Cardiac muscle cell (in vitro differentiated cells and primary cell): ENCODE data around the gene CD1D. TPM values are rescaled to one million over a fixed set of nuclear protein-coding genes. Genes with fewer than 3 reads are reported as not detected.

Experiments
- DNase-seq, 2 donors: peaks; one replicate each; pipeline versions ENCODE4 v3.0.0 to v3.0.0-alpha.2; 2010 to 2017; ENCODE audit warnings: low read depth in 1 of 2, low spot score in 1 of 2
- H3K27ac ChIP-seq: fragments of 200-600 bp; sonication (generic); 2 replicates; pipeline ENCODE4 v1.5.1; 2016
- H3K27me3 ChIP-seq: fragments of 200-600 bp; sonication (generic); 2 replicates; pipeline ENCODE4 v1.6.0; 2016; ENCODE audit warnings: control low read depth
- H3K36me3 ChIP-seq: fragments of 200-600 bp; sonication (generic); 2 replicates; pipeline ENCODE4 v1.5.1; 2016; ENCODE audit warnings: control low read depth
- H3K4me1 ChIP-seq: fragments of 200-600 bp; sonication (generic); 2 replicates; pipeline ENCODE4 v1.8.1; 2017; ENCODE audit warnings: low read depth, mild to moderate bottlenecking, mixed run types
- H3K4me3 ChIP-seq: fragments of 200-600 bp; sonication (generic); 2 replicates; pipeline ENCODE4 v1.5.1; 2016; ENCODE audit warnings: mild to moderate bottlenecking
- H3K9me3 ChIP-seq: fragments of 200-600 bp; sonication (generic); 2 replicates; pipeline ENCODE4 v1.5.1; 2017; ENCODE audit warnings: low read depth, mild to moderate bottlenecking, control low read depth
- polyA plus RNA-seq: library from polyadenylated mRNA; unstranded; fragments of >200 nt; fragmentation: Nextera tagmentation; extraction: Ambion mirVana; gene quantifications from 2 replicates; pipeline ENCODE4 v1.2.1, GENCODE V29; 2016
- total RNA-seq: library from RNA; depleted of rRNA; stranded (reverse); fragments of >200 nt; gene quantifications from 2 replicates; pipeline ENCODE4 v1.2.3, GENCODE V29; 2016
- TF ChIP-seq, protein P1 (sequence below): IDR thresholded peaks from 2 replicates; pipeline ENCODE4 v1.5.1; 2012; ENCODE audit warnings: low read depth, mild to moderate bottlenecking, low read length

The CD1D gene
- total and polyA plus RNA-seq, 2 experiments from 2014 or later, result 4.6 to 8.2 TPM

DNA sequence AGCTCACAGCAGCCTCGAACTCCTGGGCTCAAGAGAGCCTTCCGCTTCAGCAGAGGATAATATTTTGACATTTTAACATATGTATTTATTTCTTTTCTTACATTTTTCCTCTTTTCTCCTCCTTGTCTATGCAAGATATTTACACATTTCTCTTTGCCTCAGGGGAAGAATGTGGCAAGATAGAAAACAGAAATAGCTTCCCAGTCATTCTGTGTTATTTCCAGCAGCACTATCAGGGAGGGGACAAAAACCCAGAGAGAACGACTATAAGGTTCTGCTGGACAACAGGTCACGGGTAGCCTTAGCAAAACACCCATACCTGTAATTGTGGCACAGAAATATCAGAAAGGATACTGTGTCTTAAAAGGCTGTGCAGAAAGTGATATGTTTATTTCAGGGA is 7.9 kb downstream of the CD1D start:
- Histone ChIP-seq H3K4me1 (no peaks in the 10 kb centered on the region), H3K27ac (no peak overlapping the region)
- TF ChIP-seq, protein P1, sequence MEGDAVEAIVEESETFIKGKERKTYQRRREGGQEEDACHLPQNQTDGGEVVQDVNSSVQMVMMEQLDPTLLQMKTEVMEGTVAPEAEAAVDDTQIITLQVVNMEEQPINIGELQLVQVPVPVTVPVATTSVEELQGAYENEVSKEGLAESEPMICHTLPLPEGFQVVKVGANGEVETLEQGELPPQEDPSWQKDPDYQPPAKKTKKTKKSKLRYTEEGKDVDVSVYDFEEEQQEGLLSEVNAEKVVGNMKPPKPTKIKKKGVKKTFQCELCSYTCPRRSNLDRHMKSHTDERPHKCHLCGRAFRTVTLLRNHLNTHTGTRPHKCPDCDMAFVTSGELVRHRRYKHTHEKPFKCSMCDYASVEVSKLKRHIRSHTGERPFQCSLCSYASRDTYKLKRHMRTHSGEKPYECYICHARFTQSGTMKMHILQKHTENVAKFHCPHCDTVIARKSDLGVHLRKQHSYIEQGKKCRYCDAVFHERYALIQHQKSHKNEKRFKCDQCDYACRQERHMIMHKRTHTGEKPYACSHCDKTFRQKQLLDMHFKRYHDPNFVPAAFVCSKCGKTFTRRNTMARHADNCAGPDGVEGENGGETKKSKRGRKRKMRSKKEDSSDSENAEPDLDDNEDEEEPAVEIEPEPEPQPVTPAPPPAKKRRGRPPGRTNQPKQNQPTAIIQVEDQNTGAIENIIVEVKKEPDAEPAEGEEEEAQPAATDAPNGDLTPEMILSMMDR, result no peak

DNA sequence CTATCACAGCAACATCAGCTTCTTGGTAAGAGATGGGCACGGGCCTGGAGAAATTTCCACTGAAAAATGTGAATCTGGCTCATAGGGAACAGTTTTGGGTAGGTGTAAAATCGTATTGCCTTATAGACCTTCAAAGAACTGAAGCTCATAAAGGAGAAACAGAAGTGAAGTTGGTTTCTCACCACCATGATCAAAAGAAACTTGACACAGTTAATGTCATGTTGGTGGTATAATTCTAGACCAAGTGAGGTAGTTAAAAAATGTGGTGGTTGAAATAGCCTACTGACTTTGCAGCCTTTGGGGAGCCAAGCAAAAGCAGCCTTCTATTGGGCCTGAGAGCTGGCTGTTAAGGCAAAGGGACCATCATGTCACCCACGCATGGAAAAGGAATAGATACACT is 8.9 kb downstream of the CD1D start:
- DNase-seq, result no peak
- H3K4me3 ChIP-seq, result no peak overlapping the region

More for the DNA sequence above, 7.9 kb downstream of the CD1D start:
- Histone ChIP-seq H3K4me3 (no peak overlapping the region), H3K36me3 (no peaks in the 10 kb centered on the region), H3K27me3 (no peaks in the 10 kb centered on the region), H3K9me3 (no peaks in the 10 kb centered on the region)
- DNase-seq, result no peak

DNA sequence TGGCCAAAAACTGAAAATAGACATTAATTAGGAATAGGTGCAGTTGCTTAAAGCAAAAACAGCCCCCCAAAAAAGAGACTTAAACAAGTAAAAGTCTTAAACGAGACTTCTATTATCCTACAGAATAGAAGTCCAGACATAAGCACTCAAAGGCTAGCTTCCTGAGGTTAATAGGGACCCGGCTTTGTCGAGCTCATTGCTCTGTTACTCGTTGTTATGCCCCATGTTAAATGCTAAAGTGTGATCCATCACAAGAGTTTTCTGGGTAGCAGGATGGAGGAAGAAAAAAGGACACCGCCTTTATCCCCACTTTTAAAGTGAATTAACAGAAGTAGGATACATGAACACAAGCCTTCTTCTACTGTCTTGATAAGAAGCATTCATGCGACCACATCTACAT is 10.6 kb downstream of the CD1D start:
- no peaks in the 10 kb centered on the region for H3K4me1 ChIP-seq
- H3K27me3 ChIP-seq, result no peaks in the 10 kb centered on the region
- no peak overlapping the region for H3K4me3 ChIP-seq
- no peak for DNase-seq
- TF ChIP-seq, protein P1, result no peak
- H3K27ac ChIP-seq, result no peak overlapping the region
- H3K9me3 ChIP-seq, result no peaks in the 10 kb centered on the region
- no peaks in the 10 kb centered on the region for H3K36me3 ChIP-seq

More for the DNA sequence above, 8.9 kb downstream of the CD1D start:
- no peaks in the 10 kb centered on the region for H3K9me3 ChIP-seq
- TF ChIP-seq, protein P1, result no peak
- no peaks in the 10 kb centered on the region for H3K27me3 ChIP-seq
- no peaks in the 10 kb centered on the region for H3K4me1 ChIP-seq
- no peak overlapping the region for H3K27ac ChIP-seq
- H3K36me3 ChIP-seq, result no peaks in the 10 kb centered on the region

DNA sequence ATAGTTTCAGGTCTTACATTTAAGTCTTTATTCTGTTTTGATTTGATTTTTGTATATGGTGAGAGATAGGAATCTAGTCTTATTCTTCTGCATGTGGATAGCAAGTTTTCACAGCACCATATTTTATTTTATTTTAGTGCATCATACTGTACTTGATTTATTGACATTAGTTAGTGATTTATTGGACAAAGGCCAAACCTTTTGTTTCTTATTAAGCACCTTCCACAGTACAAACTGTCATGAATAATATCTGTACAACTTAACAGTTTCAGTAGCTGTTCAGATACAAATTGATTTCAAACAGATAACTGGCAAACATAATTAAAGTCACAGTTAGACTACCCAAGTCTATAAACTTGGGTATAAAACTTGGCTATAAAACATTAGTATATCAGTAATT is 15.8 kb downstream of the CD1D start:
- TF ChIP-seq, protein P1, result no peak
- no peaks in the 10 kb centered on the region for H3K9me3 ChIP-seq

DNA sequence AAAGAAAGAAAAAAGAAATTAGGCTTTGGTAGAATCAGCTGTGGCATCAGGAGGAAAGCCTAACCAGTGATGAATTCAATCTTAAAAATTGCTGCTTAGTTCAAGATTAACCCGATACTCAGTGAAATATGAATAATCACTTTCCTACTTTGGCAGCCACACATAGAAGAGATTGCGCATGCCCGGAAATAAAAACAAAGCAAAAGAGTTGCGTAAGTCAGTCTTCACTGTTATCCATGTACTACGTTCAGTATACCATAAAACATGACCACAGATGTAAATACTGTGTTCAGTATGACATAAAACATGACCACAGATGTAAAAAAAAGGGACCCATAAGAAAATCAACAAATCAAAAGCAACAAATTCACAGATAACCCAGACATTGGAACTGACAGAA is 19.2 kb downstream of the CD1D start:
- H3K4me3 ChIP-seq, result no peak overlapping the region
- DNase-seq, result peak in 1 of 2 donors; percentile 80
- H3K27me3 ChIP-seq, result no peaks in the 10 kb centered on the region
- H3K36me3 ChIP-seq, result no peaks in the 10 kb centered on the region
- TF ChIP-seq, protein P1, result no peak
- H3K9me3 ChIP-seq, result no peaks in the 10 kb centered on the region
- H3K27ac ChIP-seq, result no peak overlapping the region
- no peaks in the 10 kb centered on the region for H3K4me1 ChIP-seq

More for the DNA sequence above, 15.8 kb downstream of the CD1D start:
- no peak for DNase-seq
- Histone ChIP-seq H3K27ac (no peak overlapping the region), H3K4me1 (no peaks in the 10 kb centered on the region), H3K4me3 (no peak overlapping the region), H3K36me3 (no peaks in the 10 kb centered on the region), H3K27me3 (no peaks in the 10 kb centered on the region)

DNA sequence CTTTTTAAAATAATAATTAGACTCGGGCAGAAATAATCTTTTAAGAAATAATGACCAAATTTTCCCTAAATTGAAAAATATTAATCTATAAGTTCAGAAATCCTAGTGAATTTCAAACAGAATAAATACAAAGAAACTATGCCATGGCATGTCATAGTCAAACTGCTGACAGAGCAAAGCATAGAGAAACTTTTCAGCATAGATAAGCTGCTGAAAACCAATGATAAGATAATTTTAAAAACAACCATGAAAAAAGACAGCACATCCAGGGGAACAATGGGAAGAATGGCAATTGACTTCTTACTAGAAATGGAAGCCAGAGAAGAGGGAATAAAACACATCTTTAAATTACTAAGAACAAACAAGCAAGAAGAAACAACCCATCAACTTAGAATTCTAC is 19.8 kb downstream of the CD1D start:
- no peaks in the 10 kb centered on the region for H3K4me1 ChIP-seq
- no peaks in the 10 kb centered on the region for H3K9me3 ChIP-seq
- DNase-seq, result no peak
- TF ChIP-seq, protein P1, result no peak
- H3K27ac ChIP-seq, result no peak overlapping the region
- H3K27me3 ChIP-seq, result no peaks in the 10 kb centered on the region
- no peak overlapping the region for H3K4me3 ChIP-seq
- H3K36me3 ChIP-seq, result no peaks in the 10 kb centered on the region
